ENCODE measurements around the gene CSRNP3. TPM values are rescaled to one million over a fixed set of nuclear protein-coding genes. Genes with fewer than 3 reads are reported as not detected.

Gene CSRNP3
- total and polyA plus RNA-seq, 2 donors (not counting 1 experiment from before 2014, with no cell fraction given), result not detected

- no peaks in the 10 kb centered on the region for H3K27me3 ChIP-seq (replicated peaks in 1 of 4; ENCODE audit: control extremely low read depth in 1 of 4, control insufficient read depth in 3 of 4, insufficient read depth in 4 of 4, low read length in 3 of 4)
- H3K9me3 ChIP-seq (ENCODE audit: control extremely low read depth in 1 of 3, control insufficient read depth in 2 of 3, insufficient read depth in 1 of 3, low read length in 2 of 3), result no peaks in the 10 kb centered on the region
- no peak overlapping the region for H3K27ac ChIP-seq (ENCODE audit: low read length in 2 of 2)
- H2AFZ ChIP-seq (ENCODE audit: insufficient read depth, low read depth, low read length, poor library complexity, severe bottlenecking), result no peak overlapping the region
- ChIA-PET CTCF (interaction anchor here (0.8 kb wide), 1 partner anchor 197 kb away, joined by 3 read pairs; no protein-coding TSS in a partner anchor), POLR2A (no interaction called here)
- H3K79me2 ChIP-seq (ENCODE audit: control insufficient read depth, insufficient read depth, low read length), result no peaks in the 10 kb centered on the region
- TF ChIP-seq CTCF (IDR thresholded peaks at IDR 0.05) (no peak), EZH2 (IDR thresholded peaks at IDR 0.05; ENCODE audit: borderline replicate concordance, insufficient read depth, low read depth, low read length, poor library complexity, severe bottlenecking) (no peak)
- H3K27me3 Mint-ChIP-seq, result peaks cover 9% of the 10 kb centered on the region
- no peaks in the 10 kb centered on the region for H3K9me3 Mint-ChIP-seq (ENCODE audit: insufficient read depth)
- H4K20me1 ChIP-seq (ENCODE audit: control insufficient read depth, insufficient read depth, low read length, poor library complexity, severe bottlenecking), result no peaks in the 10 kb centered on the region
- H3K9ac ChIP-seq (ENCODE audit: low read length), result no peak overlapping the region
- H3K27ac Mint-ChIP-seq, result no peak overlapping the region
- ATAC-seq (ENCODE audit: low read depth) (no peak), DNase-seq (no peak)
- H3K4me3 Mint-ChIP-seq, result no peak overlapping the region
- WGBS (ENCODE audit: insufficient coverage), result no CpG with 5 or more reads among the region's 3 CpGs
- no peaks in the 10 kb centered on the region for H3K36me3 ChIP-seq (replicated peaks in 1 of 2; ENCODE audit: control extremely low read depth in 1 of 2, control insufficient read depth in 1 of 2, extremely low read depth in 1 of 2, insufficient read depth in 2 of 2, low read length in 1 of 2)
- H3K4me3 ChIP-seq (ENCODE audit: control extremely low read depth in 1 of 5, extremely low read depth in 1 of 5, insufficient read depth in 1 of 5, low read depth in 2 of 5, low read length in 4 of 5), result no peak overlapping the region
- intact Hi-C loops (cut with micrococcal nuclease), result no loop called here
- H3K4me1 Mint-ChIP-seq, result no peaks in the 10 kb centered on the region
- no peak overlapping the region for H3K4me2 ChIP-seq (replicated peaks; ENCODE audit: low read depth, low read length, poor library complexity, severe bottlenecking)
- no peaks in the 10 kb centered on the region for H3K4me1 ChIP-seq (ENCODE audit: control insufficient read depth in 2 of 2, insufficient read depth in 2 of 2, low read length in 2 of 2)
Measured at GRCh38 chr2:165601928-165602521, 132.5 kb downstream of the CSRNP3 start.

- no peaks in the 10 kb centered on the region for H3K36me3 ChIP-seq (replicated peaks in 1 of 2; ENCODE audit: control extremely low read depth in 1 of 2, control insufficient read depth in 1 of 2, extremely low read depth in 1 of 2, insufficient read depth in 2 of 2, low read length in 1 of 2)
- H3K27ac ChIP-seq (ENCODE audit: low read length in 2 of 2), result no peak overlapping the region
- DNase-seq, result no peak
- ATAC-seq (ENCODE audit: low read depth), result no peak
- no peak overlapping the region for H3K9ac ChIP-seq (ENCODE audit: low read length)
- no peak overlapping the region for H2AFZ ChIP-seq (ENCODE audit: insufficient read depth, low read depth, low read length, poor library complexity, severe bottlenecking)
- H3K4me2 ChIP-seq (replicated peaks; ENCODE audit: low read depth, low read length, poor library complexity, severe bottlenecking), result no peak overlapping the region
- no peaks in the 10 kb centered on the region for H4K20me1 ChIP-seq (ENCODE audit: control insufficient read depth, insufficient read depth, low read length, poor library complexity, severe bottlenecking)
- intact Hi-C loops (cut with micrococcal nuclease), result no loop called here
- WGBS (ENCODE audit: insufficient coverage), result 91% methylated on average over 4 of the region's 6 CpGs
- peaks cover 0 to 3% (median 0%) of the 10 kb centered on the region in 4 experiments for H3K27me3 ChIP-seq (replicated peaks in 1 of 4; ENCODE audit: control extremely low read depth in 1 of 4, control insufficient read depth in 3 of 4, insufficient read depth in 4 of 4, low read length in 3 of 4)
- no peak for TF ChIP-seq EZH2 (IDR thresholded peaks at IDR 0.05; ENCODE audit: borderline replicate concordance, insufficient read depth, low read depth, low read length, poor library complexity, severe bottlenecking)
- H3K9me3 ChIP-seq (ENCODE audit: control extremely low read depth in 1 of 3, control insufficient read depth in 2 of 3, insufficient read depth in 1 of 3, low read length in 2 of 3), result no peaks in the 10 kb centered on the region
- H3K79me2 ChIP-seq (ENCODE audit: control insufficient read depth, insufficient read depth, low read length), result no peaks in the 10 kb centered on the region
- Mint-ChIP-seq H3K4me3 (no peak overlapping the region), H3K4me1 (peaks cover 10% of the 10 kb centered on the region), H3K27me3 (peaks cover 12% of the 10 kb centered on the region), H3K27ac (no peak overlapping the region), H3K9me3 (ENCODE audit: insufficient read depth) (no peaks in the 10 kb centered on the region)
- CTCF ChIA-PET, result no interaction called here
- POLR2A ChIA-PET, result no interaction called here
- H3K4me1 ChIP-seq (ENCODE audit: control insufficient read depth in 2 of 2, insufficient read depth in 2 of 2, low read length in 2 of 2), result peaks cover 3 to 8% of the 10 kb centered on the region in 2 donors
- no peak overlapping the region for H3K4me3 ChIP-seq (ENCODE audit: control extremely low read depth in 1 of 5, extremely low read depth in 1 of 5, insufficient read depth in 1 of 5, low read depth in 2 of 5, low read length in 4 of 5)
Measured at GRCh38 chr2:165609672-165610071, 140.2 kb downstream of the CSRNP3 start.
